Measurements from ENCODE around the gene CLIC4. TPM values are rescaled to one million over a fixed set of nuclear protein-coding genes. Genes with fewer than 3 reads are reported as not detected.
"Not testable (repeated sequence)": the region's sequence is repeated elsewhere in the genome, so short reads cannot be mapped to it uniquely, and the experiment has no call there.

Gene CLIC4
- total and polyA plus RNA-seq, 2 experiments from 2014 or later = 136 to 361 TPM

DNA sequence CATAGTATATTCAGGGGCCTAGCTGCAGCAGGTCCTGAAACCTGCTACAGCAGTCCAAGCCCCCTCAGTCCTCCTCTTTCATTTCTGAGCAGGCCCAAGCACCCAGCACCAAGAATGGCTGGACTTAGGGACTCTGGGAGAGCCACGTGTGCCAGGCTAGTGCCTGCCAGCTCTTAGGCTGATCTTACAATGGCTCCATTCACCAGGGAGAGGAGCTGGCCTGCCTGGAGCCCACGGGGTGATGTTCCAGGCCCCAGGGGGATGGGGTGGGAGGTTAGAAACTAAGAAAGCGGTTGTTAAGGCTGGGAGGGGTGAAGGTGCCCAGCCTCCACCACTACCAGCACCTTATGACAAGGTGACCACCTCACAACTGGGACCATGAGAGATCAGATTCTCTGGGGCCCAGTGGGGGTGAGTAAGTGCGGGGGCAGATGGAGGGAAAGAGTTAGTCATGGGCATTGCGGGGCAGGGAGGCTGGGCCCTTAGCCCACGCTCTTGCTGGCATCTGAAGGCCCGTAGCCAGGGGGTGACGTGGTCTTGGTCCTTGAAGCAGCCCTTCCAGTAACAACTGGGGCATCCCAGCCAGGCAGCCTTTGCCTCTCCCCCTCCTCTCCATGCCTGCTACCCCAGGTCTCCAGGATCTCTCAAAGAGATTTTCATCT is 30.3 kb upstream of the CLIC4 start:
- H3K27ac ChIP-seq = no peak overlapping the region
- DNase-seq (ENCODE audit: low read depth in 1 of 2, low spot score in 1 of 2) = peak in 1 of 2 donors; percentile 62
- TF ChIP-seq, protein P1, sequence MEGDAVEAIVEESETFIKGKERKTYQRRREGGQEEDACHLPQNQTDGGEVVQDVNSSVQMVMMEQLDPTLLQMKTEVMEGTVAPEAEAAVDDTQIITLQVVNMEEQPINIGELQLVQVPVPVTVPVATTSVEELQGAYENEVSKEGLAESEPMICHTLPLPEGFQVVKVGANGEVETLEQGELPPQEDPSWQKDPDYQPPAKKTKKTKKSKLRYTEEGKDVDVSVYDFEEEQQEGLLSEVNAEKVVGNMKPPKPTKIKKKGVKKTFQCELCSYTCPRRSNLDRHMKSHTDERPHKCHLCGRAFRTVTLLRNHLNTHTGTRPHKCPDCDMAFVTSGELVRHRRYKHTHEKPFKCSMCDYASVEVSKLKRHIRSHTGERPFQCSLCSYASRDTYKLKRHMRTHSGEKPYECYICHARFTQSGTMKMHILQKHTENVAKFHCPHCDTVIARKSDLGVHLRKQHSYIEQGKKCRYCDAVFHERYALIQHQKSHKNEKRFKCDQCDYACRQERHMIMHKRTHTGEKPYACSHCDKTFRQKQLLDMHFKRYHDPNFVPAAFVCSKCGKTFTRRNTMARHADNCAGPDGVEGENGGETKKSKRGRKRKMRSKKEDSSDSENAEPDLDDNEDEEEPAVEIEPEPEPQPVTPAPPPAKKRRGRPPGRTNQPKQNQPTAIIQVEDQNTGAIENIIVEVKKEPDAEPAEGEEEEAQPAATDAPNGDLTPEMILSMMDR (IDR thresholded peaks at IDR 0.05; ENCODE audit: low read depth, low read length) = no peak

GRCh38 chr1:24715658-24716057 is 29.6 kb upstream of the CLIC4 start:
- no peaks in the 10 kb centered on the region for H3K36me3 ChIP-seq
- H3K9me3 ChIP-seq (ENCODE audit: low read depth) = no peaks in the 10 kb centered on the region
- TF ChIP-seq, protein P1 (IDR thresholded peaks at IDR 0.05; ENCODE audit: low read depth, low read length) = no peak
- no peak overlapping the region for H3K4me3 ChIP-seq
- DNase-seq (ENCODE audit: low read depth in 1 of 2, low spot score in 1 of 2) = no peak
- H3K27ac ChIP-seq = no peak overlapping the region
- H3K27me3 ChIP-seq = no peaks in the 10 kb centered on the region
- no peaks in the 10 kb centered on the region for H3K4me1 ChIP-seq (ENCODE audit: low read depth)

More for the DNA sequence above, 30.3 kb upstream of the CLIC4 start:
- Histone ChIP-seq H3K9me3 (ENCODE audit: low read depth) (no peaks in the 10 kb centered on the region), H3K36me3 (no peaks in the 10 kb centered on the region), H3K4me1 (ENCODE audit: low read depth) (no peaks in the 10 kb centered on the region), H3K4me3 (no peak overlapping the region), H3K27me3 (no peaks in the 10 kb centered on the region)

DNA sequence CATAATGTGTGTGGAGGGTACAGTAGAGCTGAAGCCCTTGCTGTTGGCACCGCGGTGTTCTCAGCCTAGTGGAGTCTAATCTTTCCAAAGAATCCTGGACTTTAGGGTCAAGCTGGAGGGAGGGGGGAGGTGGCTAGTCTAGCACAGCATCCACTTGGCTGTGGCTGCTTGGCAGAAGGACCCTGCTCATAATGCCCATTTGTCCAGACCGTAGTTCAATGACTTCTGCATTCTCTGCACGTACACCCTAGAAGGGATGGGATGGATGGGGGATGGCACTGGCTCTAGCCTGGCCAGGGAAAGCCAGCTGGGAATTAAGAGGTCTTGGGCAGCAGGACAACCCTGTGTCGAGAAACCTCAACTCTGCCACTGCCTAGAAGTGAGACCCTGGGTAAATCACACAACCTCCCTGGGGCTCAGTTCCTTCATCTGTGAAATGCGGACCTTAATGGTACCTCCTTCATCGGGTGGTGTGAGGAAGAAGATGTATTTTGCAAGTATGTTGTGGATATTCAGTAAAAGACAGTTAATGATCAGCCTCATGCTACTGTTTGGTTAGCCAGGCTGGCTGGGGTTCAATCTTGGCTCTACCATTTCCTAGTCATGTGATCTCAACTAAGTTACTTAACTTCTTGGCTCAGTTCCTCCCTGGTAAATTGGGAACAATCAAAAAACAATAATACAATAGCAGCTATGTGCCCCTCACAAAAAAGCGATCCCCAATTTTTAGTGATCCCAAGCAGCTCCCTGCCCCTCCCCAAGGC is 27.2 kb upstream of the CLIC4 start:
- no peaks in the 10 kb centered on the region for H3K9me3 ChIP-seq (ENCODE audit: low read depth)
- TF ChIP-seq, protein P1 (IDR thresholded peaks at IDR 0.05; ENCODE audit: low read depth, low read length) = no peak

DNA sequence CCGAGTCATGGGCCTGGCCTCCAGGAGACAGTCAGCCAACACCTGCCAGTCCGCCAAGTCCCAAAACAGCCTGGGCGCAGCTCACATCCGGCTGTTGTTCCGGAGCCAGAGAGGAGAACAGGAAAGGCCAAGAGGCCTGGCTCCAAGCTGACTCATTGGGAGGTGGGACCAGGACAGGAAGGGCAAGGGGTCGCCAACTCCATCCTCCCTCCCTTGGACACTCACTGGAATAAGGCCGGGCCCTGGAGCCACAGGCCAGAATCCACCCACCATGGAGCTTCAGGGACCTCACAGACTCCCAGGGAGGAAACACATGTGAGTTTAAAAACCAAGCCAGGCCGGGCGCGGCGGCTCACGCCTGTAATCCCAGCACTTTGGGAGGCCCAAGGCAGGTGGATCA is 25.1 kb upstream of the CLIC4 start:
- Histone ChIP-seq H3K4me1 (ENCODE audit: low read depth) (no peaks in the 10 kb centered on the region), H3K27ac (no peak overlapping the region), H3K9me3 (ENCODE audit: low read depth) (no peaks in the 10 kb centered on the region), H3K27me3 (no peaks in the 10 kb centered on the region), H3K36me3 (no peaks in the 10 kb centered on the region), H3K4me3 (no peak overlapping the region)
- peak in 1 of 2 donors; percentile 97 for DNase-seq (ENCODE audit: low read depth in 1 of 2, low spot score in 1 of 2)
- TF ChIP-seq, protein P1 (IDR thresholded peaks at IDR 0.05; ENCODE audit: low read depth, low read length) = no peak

More for the DNA sequence above, 27.2 kb upstream of the CLIC4 start:
- no peaks in the 10 kb centered on the region for H3K4me1 ChIP-seq (ENCODE audit: low read depth)
- H3K27me3 ChIP-seq = no peaks in the 10 kb centered on the region
- no peaks in the 10 kb centered on the region for H3K36me3 ChIP-seq
- no peak overlapping the region for H3K4me3 ChIP-seq
- DNase-seq (ENCODE audit: low read depth in 1 of 2, low spot score in 1 of 2) = peak in 1 of 2 donors; percentile 27
- H3K27ac ChIP-seq = no peak overlapping the region

GRCh38 chr1:24721533-24721932 is 23.7 kb upstream of the CLIC4 start:
- H3K27ac ChIP-seq = no peak overlapping the region
- H3K4me3 ChIP-seq = no peak overlapping the region
- no peaks in the 10 kb centered on the region for H3K9me3 ChIP-seq (ENCODE audit: low read depth)
- DNase-seq (ENCODE audit: low read depth in 1 of 2, low spot score in 1 of 2) = no peak
- no peaks in the 10 kb centered on the region for H3K27me3 ChIP-seq
- H3K4me1 ChIP-seq (ENCODE audit: low read depth) = no peaks in the 10 kb centered on the region
- TF ChIP-seq, protein P1 (IDR thresholded peaks at IDR 0.05; ENCODE audit: low read depth, low read length) = no peak
- no peaks in the 10 kb centered on the region for H3K36me3 ChIP-seq

DNA sequence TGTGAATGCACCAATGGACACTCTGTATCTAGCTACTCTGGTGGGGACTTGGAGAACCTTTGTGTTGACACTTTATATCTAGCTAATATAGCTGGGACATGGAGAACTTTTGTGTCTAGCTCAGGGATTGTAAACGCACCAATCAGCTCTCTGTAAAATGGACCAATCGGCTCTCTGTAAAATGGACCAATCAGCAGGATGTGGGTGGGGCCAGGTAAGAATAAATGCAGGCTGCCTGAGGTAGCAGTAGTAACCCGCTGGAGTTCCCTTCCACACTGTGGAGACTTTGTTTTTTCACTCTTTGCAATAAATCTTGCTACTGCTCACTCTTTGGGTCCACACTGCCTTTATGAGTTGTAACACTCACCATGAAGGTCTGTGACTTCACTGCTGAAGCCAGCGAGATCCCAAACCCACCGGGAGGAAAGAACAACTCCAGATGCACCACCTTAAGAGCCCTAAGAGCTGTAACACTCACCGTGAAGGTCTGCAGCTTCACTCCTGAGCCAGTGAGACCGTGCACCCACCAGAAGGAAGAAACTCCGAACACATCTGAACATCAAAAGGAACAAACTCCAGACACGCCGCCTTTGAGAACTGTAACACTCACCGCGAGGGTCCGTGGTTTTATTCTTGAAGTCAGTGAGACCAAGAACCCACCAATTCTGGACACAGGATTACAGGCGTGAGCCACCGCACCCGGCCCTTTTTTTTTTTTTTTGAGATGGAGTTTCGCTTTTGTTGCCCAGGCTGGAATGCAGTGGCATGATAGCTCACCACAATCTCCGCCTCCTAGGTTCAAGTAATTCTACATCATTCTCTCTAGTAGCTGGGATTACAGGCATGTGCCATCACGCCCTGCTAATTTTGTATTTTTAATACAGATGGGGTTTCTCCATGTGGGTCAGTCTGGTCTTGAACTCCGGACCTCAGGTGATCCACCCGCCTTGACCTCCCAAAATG is 22.9 kb upstream of the CLIC4 start:
- not testable (repeated sequence) for H3K4me3 ChIP-seq; H3K36me3 ChIP-seq; H3K27me3 ChIP-seq; H3K4me1 ChIP-seq (ENCODE audit: low read depth); H3K27ac ChIP-seq; H3K9me3 ChIP-seq (ENCODE audit: low read depth); DNase-seq (ENCODE audit: low read depth in 1 of 2, low spot score in 1 of 2)

Data from cardiac muscle cell (in vitro differentiated cells and primary cell).